GM21723 (cell line): ENCODE data around the gene NTM.

Experiments
- ATAC-seq: cut with Tn5 transposase; IDR thresholded peaks from one replicate; pipeline ENCODE4 v1.9.1; 2021; ENCODE audit warnings: mild to moderate bottlenecking, moderate library complexity; ENCODE audit not compliant: unreplicated experiment

The NTM gene

DNA sequence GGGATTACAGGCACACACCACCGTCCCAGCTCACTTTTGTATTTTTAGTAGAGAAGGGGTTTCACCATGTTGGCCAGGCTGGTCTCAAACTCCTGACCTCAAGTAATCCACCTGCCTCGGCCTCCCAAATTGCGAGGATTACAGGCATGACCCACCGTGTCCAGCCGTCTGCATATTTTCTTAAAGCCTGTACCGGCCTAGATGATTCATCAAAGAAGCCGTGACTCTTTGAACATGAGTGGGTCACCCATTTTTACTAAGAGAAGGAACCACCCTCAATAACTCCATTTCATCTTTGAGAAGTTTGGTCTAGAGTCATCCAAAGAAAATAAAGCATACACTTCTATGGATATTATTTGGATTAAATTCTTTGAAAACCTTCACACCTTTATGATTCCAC is 388.3 kb downstream of the NTM start:
- ATAC-seq, result no peak

DNA sequence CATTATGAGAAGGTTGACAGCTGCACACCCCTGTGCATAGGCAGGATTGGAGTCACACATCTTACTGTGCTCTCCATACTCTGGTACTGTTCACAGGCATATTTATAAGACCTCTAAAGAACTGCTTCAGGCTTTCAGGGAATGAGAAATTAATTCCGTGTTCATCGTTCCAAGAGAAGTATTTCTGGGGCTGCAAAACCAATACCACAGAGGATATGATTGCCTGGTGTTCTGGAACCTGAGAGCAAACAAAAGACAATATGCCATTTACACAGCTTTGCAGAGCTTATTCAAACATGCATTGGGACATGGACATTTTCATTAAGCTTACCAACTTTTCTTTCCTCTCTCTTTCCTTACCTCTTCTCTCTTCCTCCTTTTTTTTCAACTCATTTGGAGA is 388.7 kb downstream of the NTM start:
- no peak for ATAC-seq

DNA sequence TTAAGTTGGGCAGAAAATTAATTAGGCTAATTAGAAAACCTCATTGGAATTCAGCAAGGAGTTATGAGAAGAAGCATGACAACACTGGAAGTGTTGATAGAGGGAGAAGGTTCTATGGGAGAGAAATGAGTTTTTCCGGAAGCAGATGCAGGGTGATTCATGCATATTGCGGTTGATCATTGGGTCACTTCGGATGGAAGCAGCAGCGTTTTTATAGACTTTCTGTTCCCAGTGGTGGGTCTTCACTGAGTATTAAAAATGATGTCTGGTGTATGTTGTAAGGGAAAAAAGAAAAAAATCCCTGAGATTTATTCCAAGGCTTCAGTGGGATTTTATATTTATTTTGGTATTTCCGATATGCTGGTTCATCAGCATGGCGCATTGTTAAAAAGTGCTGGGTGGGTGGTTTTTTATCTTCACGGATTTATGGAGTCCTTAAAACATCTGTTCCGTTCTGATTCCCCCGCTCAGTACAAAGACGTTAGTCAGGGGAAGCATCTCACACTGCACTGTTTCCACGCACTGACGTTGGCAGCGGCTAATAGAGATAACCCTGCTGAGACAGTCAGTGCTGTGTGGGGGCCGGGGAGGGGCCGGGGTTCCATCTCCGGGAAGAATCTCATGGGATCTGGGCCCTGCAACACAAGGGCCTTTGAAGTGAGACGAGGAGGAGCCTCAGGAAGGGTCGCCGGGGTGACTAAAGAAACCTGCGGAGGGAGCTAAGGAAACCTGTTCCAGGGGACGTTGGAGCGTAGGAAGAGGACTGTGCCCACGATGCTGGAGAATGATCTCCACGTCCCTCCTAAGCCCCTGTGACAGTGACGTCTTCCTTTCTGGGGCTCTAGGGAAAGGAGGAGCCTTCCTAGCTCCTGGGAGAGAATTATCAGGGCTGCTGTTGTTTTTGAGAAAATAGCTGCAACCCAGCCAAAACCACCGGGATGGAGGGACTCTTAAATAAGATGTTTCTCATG is 390.0 kb downstream of the NTM start:
- no peak for ATAC-seq

DNA sequence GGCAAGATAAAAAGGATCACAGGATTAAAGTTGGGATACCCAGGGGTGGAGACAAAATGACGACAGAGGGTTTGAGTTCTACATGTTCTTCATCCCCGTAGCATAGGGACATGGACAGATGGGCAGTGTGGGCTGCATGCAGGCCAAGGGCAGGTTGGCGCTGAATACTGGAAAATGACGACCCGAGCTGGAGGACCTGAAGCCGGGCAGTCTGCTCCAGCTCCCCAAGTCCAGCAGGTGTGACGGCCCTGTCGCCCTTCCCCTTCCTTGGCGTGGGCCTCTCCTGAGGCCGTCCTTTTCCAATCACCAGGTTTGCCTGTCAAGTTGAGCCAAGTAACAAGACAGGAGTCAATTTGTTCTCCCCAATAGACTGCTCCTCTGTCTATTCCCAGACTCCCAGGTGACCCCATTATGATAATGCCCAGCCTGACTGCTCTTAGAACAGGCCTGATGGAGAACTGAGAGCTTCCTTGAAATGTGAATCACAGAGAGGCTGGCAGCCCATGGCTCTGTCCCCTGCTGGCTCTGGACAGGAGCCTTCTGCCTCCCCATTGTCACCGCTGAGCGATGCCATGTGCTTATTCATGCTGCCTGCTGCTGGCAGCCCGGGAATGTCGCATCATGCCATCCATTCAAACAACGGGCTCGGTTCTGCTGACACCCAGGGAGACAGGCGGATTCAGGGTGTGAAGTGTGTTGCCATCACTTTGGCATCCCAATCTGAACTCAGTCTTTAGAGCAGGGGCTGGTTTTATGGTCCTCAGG is 392.1 kb downstream of the NTM start:
- ATAC-seq, result no peak

DNA sequence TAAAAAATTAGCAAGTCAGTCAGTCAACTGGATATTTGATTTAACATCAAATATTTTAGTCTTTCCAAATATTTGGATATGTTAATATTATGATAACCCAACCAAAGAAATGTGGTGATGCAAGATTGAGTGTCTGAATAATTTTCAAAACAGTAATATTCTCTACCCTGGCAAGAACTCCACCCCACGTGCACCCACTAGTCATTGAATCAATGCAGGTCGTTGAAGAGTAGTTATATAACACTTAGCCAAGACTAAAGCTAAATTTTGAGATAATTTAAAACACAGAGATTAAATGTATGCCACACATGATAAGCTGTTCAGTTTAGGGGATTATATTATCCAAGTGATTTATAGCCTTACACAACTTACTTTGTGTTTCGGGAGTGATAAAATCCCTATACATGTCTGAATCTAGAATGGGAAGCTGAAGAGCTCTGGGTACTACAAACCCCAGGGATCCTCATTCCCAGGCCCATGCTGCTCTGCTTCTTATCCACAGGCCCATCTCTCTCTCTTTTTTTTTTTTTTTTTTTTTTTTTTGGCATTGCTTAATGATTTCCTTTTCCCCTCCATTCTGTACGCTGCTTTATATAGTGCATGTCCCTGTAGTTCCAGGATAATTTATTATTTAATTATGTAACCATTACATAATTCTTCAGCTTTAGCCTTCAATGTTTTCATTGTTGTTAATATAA is 392.9 kb downstream of the NTM start:
- no peak for ATAC-seq

DNA sequence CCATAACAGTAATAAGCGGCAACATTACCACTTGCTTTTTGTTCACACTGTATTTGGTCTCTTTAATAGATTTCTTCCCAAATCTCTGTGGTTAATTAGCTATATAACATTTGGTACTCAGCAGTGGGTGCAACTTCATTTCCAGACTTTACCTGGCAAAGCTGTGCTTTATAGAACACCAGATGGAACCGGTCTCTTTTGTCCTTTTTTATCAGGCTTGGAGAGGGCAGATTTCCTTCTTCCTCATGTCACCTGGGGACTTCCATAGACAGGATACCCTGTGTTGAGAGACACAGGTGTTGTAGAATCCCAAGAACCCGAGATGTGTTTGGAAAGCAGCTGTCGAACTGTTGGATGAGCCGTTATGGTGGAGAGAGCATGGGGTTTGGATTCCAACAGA is 393.7 kb downstream of the NTM start:
- ATAC-seq, result no peak

DNA sequence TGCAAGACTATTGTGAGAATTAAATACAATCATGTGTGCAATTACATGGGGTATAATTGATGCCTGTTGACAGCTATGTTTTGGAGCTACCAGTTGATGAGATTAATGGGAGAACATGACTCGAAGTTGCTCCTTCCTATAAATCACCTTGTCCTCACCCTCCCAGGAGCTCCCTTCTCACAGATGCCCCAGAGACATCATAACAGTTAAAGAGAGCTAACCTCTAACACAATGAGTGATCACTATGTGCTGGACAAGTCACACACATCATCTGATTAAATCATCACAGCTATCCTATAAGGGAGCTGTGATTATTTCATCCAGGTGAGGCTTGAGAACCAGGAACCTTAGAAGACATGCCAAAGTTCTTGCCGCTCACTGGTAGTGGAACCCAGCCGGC is 394.2 kb downstream of the NTM start:
- ATAC-seq, result no peak

DNA sequence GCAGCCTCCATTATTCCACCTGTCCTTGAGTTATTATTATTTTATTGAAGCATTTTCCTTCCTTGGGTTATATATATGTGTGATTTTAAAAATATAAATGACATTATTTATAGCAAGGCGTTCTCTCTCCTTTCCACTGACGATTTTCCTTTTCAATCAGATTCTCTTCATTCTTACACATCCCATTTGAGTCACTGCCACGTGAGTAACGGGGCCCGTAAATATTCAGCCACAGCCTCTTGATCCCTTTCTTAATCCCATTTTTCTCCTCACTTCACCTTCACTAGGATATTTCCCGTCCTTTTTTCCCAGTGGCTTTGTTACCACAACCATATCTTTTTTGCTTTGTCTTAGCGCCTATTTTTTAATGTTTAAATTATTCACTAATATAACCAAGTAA is 396.2 kb downstream of the NTM start:
- no peak for ATAC-seq

DNA sequence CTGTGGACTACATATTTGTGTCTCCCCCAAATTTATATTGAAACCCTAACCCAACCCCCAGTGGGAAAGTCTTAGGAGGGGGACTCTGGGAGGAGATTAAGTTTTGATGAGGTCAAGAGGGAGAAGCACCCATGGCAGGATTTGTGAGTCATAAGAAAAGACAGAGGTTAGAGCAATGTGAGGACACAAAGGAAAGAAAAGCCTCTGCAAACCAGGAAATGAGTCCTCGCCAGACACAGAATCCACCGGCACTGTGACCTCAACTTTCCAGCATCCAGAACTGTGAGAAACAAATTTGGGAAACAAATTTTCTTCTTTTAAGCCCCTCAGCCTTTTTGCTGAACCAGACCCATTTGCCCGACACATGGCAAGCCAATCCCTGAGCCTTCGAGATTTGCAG is 397.0 kb downstream of the NTM start:
- ATAC-seq, result no peak

DNA sequence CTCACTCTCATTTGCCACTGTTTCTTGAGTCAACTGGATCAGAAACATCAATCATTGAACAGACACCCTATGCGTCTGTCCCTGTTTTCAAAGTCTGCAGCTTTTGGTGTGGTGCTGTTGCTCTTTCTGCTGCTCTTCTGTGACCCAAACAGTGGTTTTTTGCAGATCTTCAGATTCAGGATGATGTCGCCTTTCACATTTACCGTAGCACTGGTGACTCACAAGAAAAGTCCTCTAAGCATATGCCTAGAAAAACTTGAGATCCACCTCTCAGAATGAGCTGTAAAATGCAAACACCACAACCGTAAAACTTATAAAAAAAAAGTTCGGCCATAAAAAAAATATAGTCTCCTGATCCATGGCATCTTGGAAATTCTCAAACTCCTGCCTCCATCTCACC is 400.4 kb downstream of the NTM start:
- ATAC-seq, result no peak

DNA sequence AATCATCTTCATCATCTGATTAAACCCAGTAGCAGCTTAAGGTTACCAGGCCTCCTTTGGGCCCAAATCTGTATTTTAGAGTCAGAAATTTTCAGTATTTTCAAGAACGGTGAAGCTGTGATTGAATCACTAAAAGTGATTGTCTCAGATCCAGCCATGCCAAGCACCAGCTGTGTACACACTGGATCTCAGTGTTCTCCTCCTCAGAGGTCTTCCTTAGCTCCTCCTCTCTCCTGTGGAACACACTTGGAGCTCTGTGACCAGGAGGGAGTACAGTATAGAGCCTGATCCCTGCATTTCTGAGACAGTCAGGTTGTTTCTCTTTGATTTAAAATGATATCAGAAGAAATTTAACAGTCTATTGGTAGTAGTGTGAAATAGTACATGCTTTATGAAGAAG is 401.1 kb downstream of the NTM start:
- ATAC-seq, result no peak

DNA sequence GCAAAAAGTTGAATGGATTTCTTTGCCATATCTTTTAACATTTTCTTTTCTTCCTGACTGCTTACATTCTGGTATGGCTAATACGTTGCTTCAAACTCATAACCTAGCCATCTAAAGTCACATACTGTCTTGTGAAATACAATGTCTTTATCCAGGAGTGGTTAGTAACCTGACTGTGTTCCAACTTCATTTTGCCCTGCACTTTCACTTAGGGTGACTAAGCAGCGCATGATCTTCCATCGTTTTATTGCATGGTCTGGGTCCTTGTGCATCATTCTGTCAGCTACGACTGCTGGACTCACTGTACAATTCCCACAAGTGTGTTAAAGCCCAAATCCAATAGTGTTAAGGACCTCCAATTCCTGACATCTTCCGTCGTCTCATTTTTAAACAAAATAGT is 403.2 kb downstream of the NTM start:
- ATAC-seq, result no peak

DNA sequence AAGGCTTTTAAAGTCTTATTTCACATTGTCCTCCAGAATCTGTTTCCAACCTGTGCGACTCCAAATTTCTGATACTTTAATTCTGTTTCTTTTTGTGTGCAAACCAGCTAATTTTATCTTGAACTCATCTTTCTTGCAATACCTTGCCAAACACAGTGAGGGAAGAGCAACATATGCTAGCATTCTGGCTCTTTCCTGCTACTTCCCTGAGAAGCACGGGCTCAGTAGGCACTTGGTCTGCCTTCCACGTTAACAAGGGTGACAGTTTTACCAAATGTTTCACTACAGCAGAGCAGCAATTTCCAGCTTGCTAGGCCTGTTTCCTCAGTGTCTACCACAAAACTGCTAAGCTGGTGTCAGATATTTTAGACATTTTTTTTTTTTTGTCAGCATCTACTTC is 405.8 kb downstream of the NTM start:
- ATAC-seq, result no peak

DNA sequence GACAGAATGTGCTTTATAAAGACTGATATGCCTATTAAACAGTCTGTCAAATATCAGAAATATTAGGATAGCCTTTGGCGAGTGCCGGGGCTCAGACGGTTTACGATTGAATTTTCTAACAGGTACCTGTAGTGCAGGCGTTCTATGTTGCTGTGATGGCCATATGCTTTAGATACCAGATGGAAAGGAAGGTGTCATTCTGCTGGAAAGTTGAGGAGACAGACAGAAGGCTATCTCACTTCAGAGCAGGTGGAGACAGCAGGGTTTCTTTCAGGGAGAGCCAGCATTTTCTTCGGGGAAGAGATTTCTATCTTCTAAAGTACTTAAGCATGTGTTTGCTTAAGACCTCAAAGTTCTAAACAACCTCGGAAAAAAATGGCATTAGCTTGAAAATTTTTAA is 415.4 kb downstream of the NTM start:
- ATAC-seq, result no peak

DNA sequence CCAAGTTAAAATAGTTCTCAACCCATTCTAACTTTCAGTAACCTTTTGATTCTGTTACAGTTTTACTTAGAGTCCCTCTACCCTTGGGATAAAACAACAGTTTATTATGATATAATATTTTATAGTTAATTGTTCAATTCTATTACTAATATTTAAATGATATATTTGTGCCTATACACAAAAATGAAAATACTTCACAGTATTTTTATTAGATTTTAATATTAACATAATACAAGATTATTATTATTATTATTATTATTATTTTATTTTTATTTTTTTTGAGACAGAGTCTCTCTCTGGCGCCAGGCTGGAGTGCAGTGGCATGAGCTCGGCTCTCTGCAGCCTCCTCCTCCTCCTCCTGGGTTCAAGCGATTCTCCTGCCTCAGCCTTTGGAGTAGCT is 416.7 kb downstream of the NTM start:
- no peak for ATAC-seq

DNA sequence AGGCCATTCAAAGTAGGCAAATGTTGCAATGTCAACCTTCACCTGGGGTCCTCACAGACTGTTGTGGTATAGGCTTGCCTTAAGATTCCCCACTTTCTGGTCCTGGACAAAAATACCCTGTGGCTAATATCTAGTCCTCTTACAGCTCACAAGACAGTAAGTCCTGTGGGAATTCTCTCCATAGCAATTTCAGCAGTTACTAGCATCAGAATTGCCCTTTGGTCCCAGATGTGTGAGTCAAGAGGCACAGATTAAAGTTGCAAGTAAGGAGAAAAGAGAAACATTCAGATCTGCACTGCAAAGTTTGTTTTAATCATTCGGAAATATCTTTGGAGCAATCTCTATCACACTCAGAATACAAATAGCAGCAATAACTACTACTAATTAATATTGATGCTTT is 420.2 kb downstream of the NTM start:
- ATAC-seq, result no peak

DNA sequence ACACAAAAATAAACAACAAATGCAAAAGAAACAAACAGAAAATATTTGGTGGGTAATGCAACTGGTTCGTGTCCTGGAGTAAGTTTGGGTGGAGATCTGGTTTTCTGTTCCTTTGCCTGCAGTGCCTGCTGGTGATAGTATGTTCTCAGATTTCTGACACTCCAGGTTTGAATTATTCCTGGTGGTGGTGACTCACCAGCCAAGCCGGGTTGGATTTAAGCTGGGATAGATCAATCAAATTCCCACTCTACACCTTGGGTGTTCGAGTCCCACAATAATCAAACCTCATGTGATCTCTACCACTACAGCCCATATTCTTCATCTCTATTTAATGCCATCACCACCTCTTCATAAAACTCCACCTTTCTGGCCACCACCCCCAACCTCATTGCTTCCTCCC is 421.8 kb downstream of the NTM start:
- ATAC-seq, result no peak

DNA sequence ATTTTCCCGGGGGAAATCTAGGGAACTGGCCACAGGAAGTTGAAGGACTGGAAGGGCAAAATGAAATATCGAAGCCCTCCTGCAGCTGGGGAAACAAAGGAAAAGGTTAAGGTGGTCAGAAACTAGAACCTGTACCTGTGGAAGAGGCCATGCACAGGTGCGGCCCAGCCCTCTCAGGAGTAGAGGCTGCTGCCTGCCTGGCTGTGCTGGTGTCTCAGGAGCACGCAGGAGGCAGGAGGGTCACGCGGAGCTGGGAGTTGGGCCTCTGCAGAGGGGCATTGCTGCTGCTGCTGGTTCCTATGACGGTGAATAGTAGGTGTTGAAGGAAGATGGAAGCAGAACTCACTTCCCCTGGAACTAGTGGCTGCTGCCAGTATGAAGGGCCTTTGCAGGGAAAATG is 425.7 kb downstream of the NTM start:
- ATAC-seq, result no peak

DNA sequence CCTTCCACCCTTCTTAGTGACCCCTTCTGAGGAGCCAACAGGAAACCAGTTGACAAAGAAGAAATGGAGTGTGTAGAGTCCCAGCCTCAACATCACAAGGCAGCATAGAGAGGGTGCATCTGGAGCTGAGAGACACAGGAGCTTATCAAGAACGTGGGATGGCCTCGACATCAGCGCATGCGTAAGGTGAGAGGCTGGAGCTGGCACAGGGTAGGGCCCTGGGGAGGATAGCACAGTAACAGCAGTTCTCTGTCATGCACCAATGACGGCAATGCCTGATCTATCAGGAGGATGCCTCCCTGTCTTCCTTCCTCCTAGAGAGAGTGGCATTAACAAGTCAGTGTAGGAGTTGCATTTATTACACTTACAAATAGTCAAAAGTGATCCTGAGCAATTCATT is 426.1 kb downstream of the NTM start:
- no peak for ATAC-seq

DNA sequence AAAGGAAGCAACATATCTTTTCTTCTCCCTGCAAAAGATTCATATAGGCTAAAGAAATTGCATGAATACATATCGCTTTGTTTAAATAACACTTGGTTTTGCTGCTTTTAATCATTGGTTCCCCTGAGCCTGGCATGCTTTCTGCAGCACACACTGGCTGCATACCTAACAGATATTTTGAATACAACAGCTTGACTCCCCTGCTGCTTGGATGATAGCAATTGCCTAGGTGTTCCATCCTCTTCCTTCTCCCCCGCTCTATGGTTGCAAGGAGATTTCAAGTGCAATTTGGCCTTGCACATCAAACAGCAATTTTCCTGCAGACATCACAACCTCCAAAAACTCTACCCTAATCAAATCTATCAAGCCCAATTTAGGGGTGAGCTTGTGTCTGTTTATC is 430.0 kb downstream of the NTM start:
- no peak for ATAC-seq

DNA sequence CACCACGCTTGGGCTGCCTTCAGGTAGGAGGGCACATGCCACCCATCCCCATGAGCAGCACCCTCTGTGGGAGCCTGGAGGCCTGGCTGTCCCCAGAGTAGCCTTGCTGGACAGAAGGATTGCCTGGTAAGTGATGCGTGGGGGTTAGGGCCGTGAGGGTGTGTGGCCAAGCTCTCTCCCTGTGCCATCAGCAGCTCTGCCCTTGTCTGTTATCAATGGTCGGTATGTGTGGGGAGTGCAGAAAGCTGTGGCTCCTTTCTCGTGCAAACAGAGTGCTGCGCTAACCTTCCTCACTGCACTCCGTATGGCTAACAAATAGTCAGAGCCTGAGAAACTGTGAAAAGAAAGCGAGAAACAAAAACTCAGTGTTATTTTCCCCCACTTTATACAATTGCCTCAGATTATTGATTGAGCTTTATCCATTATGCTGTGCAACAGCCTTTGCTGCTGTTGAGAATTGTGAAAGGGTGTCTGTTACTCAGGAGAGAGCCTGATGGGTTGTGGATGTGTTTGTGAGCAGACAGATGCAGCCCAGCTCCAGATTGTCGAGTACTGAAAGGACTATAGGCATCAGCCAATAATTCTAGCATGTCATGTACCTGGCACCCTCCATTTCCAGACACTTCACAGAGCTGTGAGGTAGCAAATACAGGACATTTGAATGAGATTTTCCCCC is 432.2 kb downstream of the NTM start:
- ATAC-seq, result no peak
